ENCODE measurements around the gene CDHR3. TPM values are rescaled to one million over a fixed set of nuclear protein-coding genes. Genes with fewer than 3 reads are reported as not detected.

The CDHR3 gene
- total and polyA plus RNA-seq, 2 of the 8 experiments (the other 6 are each of a cell fraction or from before 2014, with no cell fraction given) = 6.4 to 6.8 TPM

DNA sequence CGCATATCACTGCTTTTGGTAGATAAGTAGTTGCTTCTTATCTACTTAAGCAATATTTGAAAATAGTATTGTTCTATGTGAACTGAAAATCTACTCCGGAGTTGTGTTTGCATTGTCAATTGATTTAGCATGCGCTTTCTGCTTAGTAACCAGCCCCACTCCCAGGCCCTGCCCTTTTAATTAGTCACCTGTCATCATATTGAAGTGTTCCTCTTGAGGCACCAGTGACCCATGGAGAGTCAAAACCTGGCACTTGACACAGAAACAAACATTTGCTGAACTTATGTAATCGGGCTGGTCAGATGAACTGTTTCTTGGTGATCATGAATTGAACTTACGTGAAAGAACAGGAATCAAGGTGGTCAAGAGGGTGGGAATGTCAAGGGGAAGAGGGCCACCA, 27.8 kb upstream of the CDHR3 start (continued):
- TF ChIP-seq, protein P1, sequence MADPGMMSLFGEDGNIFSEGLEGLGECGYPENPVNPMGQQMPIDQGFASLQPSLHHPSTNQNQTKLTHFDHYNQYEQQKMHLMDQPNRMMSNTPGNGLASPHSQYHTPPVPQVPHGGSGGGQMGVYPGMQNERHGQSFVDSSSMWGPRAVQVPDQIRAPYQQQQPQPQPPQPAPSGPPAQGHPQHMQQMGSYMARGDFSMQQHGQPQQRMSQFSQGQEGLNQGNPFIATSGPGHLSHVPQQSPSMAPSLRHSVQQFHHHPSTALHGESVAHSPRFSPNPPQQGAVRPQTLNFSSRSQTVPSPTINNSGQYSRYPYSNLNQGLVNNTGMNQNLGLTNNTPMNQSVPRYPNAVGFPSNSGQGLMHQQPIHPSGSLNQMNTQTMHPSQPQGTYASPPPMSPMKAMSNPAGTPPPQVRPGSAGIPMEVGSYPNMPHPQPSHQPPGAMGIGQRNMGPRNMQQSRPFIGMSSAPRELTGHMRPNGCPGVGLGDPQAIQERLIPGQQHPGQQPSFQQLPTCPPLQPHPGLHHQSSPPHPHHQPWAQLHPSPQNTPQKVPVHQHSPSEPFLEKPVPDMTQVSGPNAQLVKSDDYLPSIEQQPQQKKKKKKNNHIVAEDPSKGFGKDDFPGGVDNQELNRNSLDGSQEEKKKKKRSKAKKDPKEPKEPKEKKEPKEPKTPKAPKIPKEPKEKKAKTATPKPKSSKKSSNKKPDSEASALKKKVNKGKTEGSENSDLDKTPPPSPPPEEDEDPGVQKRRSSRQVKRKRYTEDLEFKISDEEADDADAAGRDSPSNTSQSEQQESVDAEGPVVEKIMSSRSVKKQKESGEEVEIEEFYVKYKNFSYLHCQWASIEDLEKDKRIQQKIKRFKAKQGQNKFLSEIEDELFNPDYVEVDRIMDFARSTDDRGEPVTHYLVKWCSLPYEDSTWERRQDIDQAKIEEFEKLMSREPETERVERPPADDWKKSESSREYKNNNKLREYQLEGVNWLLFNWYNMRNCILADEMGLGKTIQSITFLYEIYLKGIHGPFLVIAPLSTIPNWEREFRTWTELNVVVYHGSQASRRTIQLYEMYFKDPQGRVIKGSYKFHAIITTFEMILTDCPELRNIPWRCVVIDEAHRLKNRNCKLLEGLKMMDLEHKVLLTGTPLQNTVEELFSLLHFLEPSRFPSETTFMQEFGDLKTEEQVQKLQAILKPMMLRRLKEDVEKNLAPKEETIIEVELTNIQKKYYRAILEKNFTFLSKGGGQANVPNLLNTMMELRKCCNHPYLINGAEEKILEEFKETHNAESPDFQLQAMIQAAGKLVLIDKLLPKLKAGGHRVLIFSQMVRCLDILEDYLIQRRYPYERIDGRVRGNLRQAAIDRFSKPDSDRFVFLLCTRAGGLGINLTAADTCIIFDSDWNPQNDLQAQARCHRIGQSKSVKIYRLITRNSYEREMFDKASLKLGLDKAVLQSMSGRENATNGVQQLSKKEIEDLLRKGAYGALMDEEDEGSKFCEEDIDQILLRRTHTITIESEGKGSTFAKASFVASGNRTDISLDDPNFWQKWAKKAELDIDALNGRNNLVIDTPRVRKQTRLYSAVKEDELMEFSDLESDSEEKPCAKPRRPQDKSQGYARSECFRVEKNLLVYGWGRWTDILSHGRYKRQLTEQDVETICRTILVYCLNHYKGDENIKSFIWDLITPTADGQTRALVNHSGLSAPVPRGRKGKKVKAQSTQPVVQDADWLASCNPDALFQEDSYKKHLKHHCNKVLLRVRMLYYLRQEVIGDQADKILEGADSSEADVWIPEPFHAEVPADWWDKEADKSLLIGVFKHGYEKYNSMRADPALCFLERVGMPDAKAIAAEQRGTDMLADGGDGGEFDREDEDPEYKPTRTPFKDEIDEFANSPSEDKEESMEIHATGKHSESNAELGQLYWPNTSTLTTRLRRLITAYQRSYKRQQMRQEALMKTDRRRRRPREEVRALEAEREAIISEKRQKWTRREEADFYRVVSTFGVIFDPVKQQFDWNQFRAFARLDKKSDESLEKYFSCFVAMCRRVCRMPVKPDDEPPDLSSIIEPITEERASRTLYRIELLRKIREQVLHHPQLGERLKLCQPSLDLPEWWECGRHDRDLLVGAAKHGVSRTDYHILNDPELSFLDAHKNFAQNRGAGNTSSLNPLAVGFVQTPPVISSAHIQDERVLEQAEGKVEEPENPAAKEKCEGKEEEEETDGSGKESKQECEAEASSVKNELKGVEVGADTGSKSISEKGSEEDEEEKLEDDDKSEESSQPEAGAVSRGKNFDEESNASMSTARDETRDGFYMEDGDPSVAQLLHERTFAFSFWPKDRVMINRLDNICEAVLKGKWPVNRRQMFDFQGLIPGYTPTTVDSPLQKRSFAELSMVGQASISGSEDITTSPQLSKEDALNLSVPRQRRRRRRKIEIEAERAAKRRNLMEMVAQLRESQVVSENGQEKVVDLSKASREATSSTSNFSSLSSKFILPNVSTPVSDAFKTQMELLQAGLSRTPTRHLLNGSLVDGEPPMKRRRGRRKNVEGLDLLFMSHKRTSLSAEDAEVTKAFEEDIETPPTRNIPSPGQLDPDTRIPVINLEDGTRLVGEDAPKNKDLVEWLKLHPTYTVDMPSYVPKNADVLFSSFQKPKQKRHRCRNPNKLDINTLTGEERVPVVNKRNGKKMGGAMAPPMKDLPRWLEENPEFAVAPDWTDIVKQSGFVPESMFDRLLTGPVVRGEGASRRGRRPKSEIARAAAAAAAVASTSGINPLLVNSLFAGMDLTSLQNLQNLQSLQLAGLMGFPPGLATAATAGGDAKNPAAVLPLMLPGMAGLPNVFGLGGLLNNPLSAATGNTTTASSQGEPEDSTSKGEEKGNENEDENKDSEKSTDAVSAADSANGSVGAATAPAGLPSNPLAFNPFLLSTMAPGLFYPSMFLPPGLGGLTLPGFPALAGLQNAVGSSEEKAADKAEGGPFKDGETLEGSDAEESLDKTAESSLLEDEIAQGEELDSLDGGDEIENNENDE (IDR thresholded peaks at IDR 0.05; ENCODE audit: insufficient replicate concordance, low read length) = no peak
- no peak for TF ChIP-seq EGR1 (IDR thresholded peaks at IDR 0.05; ENCODE audit: borderline replicate concordance, low read depth, low read length)
